ENCODE measurements around the gene ANKRD26.

- TF ChIP-seq, protein P1, sequence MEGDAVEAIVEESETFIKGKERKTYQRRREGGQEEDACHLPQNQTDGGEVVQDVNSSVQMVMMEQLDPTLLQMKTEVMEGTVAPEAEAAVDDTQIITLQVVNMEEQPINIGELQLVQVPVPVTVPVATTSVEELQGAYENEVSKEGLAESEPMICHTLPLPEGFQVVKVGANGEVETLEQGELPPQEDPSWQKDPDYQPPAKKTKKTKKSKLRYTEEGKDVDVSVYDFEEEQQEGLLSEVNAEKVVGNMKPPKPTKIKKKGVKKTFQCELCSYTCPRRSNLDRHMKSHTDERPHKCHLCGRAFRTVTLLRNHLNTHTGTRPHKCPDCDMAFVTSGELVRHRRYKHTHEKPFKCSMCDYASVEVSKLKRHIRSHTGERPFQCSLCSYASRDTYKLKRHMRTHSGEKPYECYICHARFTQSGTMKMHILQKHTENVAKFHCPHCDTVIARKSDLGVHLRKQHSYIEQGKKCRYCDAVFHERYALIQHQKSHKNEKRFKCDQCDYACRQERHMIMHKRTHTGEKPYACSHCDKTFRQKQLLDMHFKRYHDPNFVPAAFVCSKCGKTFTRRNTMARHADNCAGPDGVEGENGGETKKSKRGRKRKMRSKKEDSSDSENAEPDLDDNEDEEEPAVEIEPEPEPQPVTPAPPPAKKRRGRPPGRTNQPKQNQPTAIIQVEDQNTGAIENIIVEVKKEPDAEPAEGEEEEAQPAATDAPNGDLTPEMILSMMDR (IDR thresholded peaks at IDR 0.05 in 4 of 5, conservative IDR thresholded peaks at IDR 0.05 in 1 of 5) = no peak
- no peak for TF ChIP-seq POLR2A (IDR thresholded peaks at IDR 0.05)
Observed at GRCh38 chr10:27147701-27148100, 47.4 kb upstream of the ANKRD26 start.
